GM23338 (cell line): ENCODE data around the gene SRD5A3.
"Not testable (repeated sequence)": the region's sequence is repeated elsewhere in the genome, so short reads cannot be mapped to it uniquely, and the experiment has no call there.

ENCODE experiments used
- CTCF ChIP-seq, 2 experiments: fragments of 200-600 bp in 1 of 2; sonication (generic) in 1 of 2; conservative IDR thresholded peaks; 2 replicates each; pipeline versions ENCODE4 v1.5.1 to v1.6.1; 2016 to 2017; ENCODE audit warnings: antibody characterized with exemption in 2 of 2, low read depth in 2 of 2, mild to moderate bottlenecking in 2 of 2, moderate library complexity in 1 of 2
- EZH2 ChIP-seq: fragments of 200-600 bp; sonication (generic); IDR thresholded peaks from one replicate; pipeline ENCODE4 v1.8.0; 2017; ENCODE audit warnings: antibody characterized with exemption, mild to moderate bottlenecking, low read depth; ENCODE audit not compliant: unreplicated experiment
- EZH2phosphoT487 ChIP-seq: fragments of 200-600 bp; sonication (generic); IDR thresholded peaks from one replicate; pipeline ENCODE4 v1.8.1; 2018; ENCODE audit warnings: antibody characterized with exemption; ENCODE audit not compliant: unreplicated experiment
- POLR2AphosphoS5 ChIP-seq: IDR thresholded peaks from 2 replicates; pipeline ENCODE4 v1.6.1; 2016; ENCODE audit warnings: antibody characterized with exemption, low read depth
- REST ChIP-seq: IDR thresholded peaks from one replicate; pipeline ENCODE4 v1.6.1; 2018; ENCODE audit warnings: antibody characterized with exemption; ENCODE audit not compliant: unreplicated experiment

GRCh38 chr4:55350870-55351269, 4.8 kb downstream of the SRD5A3 start:
- not testable (repeated sequence) for TF ChIP-seq EZH2; POLR2AphosphoS5; REST; EZH2phosphoT487; CTCF (conservative IDR thresholded peaks at IDR 0.05; ENCODE audit: low read depth in 2 of 2)
